ENCODE data around the gene RPL13. TPM values are rescaled to one million over a fixed set of nuclear protein-coding genes. Genes with fewer than 3 reads are reported as not detected.

Gene RPL13
- total and polyA plus RNA-seq, 10 donors: 2,154 to 16,278 (median 6,788) TPM

- peak overlapping the region; percentile 72 to 97 (median 80) for H3K4me3 ChIP-seq
- 56 to 68% (median 60%) methylated on average over 23 of the region's 23 CpGs for WGBS, 5 donors
- no peaks in the 10 kb centered on the region for H3K9me3 ChIP-seq
- H3K4me1 ChIP-seq: peaks cover 27 to 86% (median 74%) of the 10 kb centered on the region in 6 donors
- H3K27ac ChIP-seq: peak overlapping the region in 5 of 8 donors; percentile 91 to 99 (median 97)
- H3K27me3 ChIP-seq (replicated peaks in 1 of 7): no peaks in the 10 kb centered on the region
- TF ChIP-seq POLR2A (IDR thresholded peaks at IDR 0.05): no peak
- no peak for TF ChIP-seq POLR2AphosphoS5 (IDR thresholded peaks at IDR 0.05)
- TF ChIP-seq CTCF (IDR thresholded peaks at IDR 0.05 in 8 of 11, conservative IDR thresholded peaks at IDR 0.05 in 3 of 11): no peak
- intact Hi-C loops (cut with DNase I; ENCODE audit: low total_unique reads): no loop called here
- peaks cover 0 to 43% (median 36%) of the 10 kb centered on the region in 6 donors for H3K36me3 ChIP-seq
- no peak for DNase-seq
Observed at GRCh38 chr16:89561884-89562599, 1.6 kb downstream of the RPL13 start.

- Histone ChIP-seq H3K27me3 (replicated peaks in 1 of 7) (no peaks in the 10 kb centered on the region), H3K9me3 (no peaks in the 10 kb centered on the region), H3K4me3 (no peak overlapping the region), H3K36me3 (peaks cover 0 to 43% (median 36%) of the 10 kb centered on the region in 6 donors), H3K4me1 (peaks cover 27 to 77% (median 66%) of the 10 kb centered on the region in 6 donors), H3K27ac (no peak overlapping the region)
- no peak for DNase-seq
- WGBS, 5 donors: 81 to 88% (median 84%) methylated on average over 12 of the region's 12 CpGs
- intact Hi-C loops (cut with DNase I; ENCODE audit: low total_unique reads): no loop called here
- TF ChIP-seq POLR2A (IDR thresholded peaks at IDR 0.05): no peak
- TF ChIP-seq CTCF (IDR thresholded peaks at IDR 0.05 in 8 of 11, conservative IDR thresholded peaks at IDR 0.05 in 3 of 11): no peak
- TF ChIP-seq POLR2AphosphoS5 (IDR thresholded peaks at IDR 0.05): no peak
Observed at GRCh38 chr16:89562939-89563338, 2.5 kb downstream of the RPL13 start.

- TF ChIP-seq POLR2AphosphoS5 (IDR thresholded peaks at IDR 0.05): peak in 2 of 3 donors; percentile 30 to 47
- no peak for TF ChIP-seq CTCF (IDR thresholded peaks at IDR 0.05 in 8 of 11, conservative IDR thresholded peaks at IDR 0.05 in 3 of 11)
- H3K9me3 ChIP-seq: no peaks in the 10 kb centered on the region
- peaks cover 27 to 72% (median 65%) of the 10 kb centered on the region in 6 donors for H3K4me1 ChIP-seq
- H3K27me3 ChIP-seq (replicated peaks in 1 of 7): peaks cover 0 to 3% (median 0%) of the 10 kb centered on the region in 7 donors
- 56 to 84% (median 79%) methylated on average over 11 to 12 of the region's 12 CpGs for WGBS, 5 donors
- no peak overlapping the region for H3K27ac ChIP-seq
- no peak for DNase-seq
- no peak overlapping the region for H3K4me3 ChIP-seq
- intact Hi-C loops (cut with DNase I; ENCODE audit: low total_unique reads): no loop called here
- peaks cover 0 to 43% (median 36%) of the 10 kb centered on the region in 6 donors for H3K36me3 ChIP-seq
Observed at GRCh38 chr16:89563639-89564392, 3.3 kb downstream of the RPL13 start.
